Activated CD8-positive, alpha-beta T cell treated with anti-CD3 and anti-CD28 coated beads for 36 hours (primary cell): ENCODE data around the gene SLC22A31. TPM values are rescaled to one million over a fixed set of nuclear protein-coding genes. Genes with fewer than 3 reads are reported as not detected.
"Not testable (repeated sequence)": the region's sequence is repeated elsewhere in the genome, so short reads cannot be mapped to it uniquely, and the experiment has no call there.

ENCODE experiments used
- ATAC-seq: fragments of 200-7000 bp; cut with Tn5 transposase; one replicate; pipeline ENCODE4 v1.10.0; 2021; ENCODE audit warnings: mild to moderate bottlenecking, moderate library complexity
- CTCF ChIA-PET: fragments of 350-600 bp; sonication (Branson Sonifier 250); formaldehyde crosslinking; loops from one replicate; lab custom pipeline; 2021; ENCODE audit warnings: antibody characterized with exemption; lab: Charles Lee
- POLR2A ChIA-PET: fragments of 350-600 bp; sonication (Branson Sonifier 250); formaldehyde crosslinking; loops from one replicate; lab custom pipeline; 2021; ENCODE audit warnings: antibody characterized with exemption; lab: Charles Lee
- DNase-seq: peaks from one replicate; pipeline ENCODE4 v3.0.0-alpha.2; 2020
- H3K27ac Mint-ChIP-seq: one replicate; pipeline ENCODE4 v1.8.0; 2021; ENCODE audit warnings: mild to moderate bottlenecking, mixed read lengths
- H3K27me3 Mint-ChIP-seq: one replicate; pipeline ENCODE4 v1.8.0; 2021; ENCODE audit warnings: mixed read lengths
- H3K36me3 Mint-ChIP-seq: one replicate; pipeline ENCODE4 v1.8.0; 2021; ENCODE audit warnings: low read depth, mixed read lengths
- H3K4me1 Mint-ChIP-seq: one replicate; pipeline ENCODE4 v1.8.0; 2021; ENCODE audit warnings: low read depth, mixed read lengths
- H3K4me3 Mint-ChIP-seq: one replicate; pipeline ENCODE4 v1.8.0; 2021; ENCODE audit warnings: mild to moderate bottlenecking, moderate library complexity, mixed read lengths
- H3K9me3 Mint-ChIP-seq: one replicate; pipeline ENCODE4 v1.8.0; 2021; ENCODE audit warnings: mixed read lengths
- CTCF ChIP-seq: fragments of 200-600 bp; IDR thresholded peaks from one replicate; pipeline ENCODE4 v1.8.0; 2022; ENCODE audit warnings: antibody characterized with exemption, mild to moderate bottlenecking
- intact Hi-C: fragments of 100-400 bp; cut with micrococcal nuclease; formaldehyde crosslinking; loops from one replicate; pipeline ENCODE4 v1.10.0; 2022
- total RNA-seq, 2 experiments: library from RNA; stranded (reverse); gene quantifications; one replicate each; pipeline ENCODE4 v1.2.3, GENCODE V29; 2021

SLC22A31 gene
- under 1 TPM; 0.16 to 0.20 TPM for total RNA-seq

- no peak for TF ChIP-seq CTCF
- Mint-ChIP-seq H3K4me3 (peak within 1 kb of the TSS; percentile 40), H3K4me1 (peaks cover 13% of the 10 kb centered on the region), H3K36me3 (no peaks in the 10 kb centered on the region), H3K27me3 (peaks cover 39% of the 10 kb centered on the region), H3K9me3 (no peaks in the 10 kb centered on the region), H3K27ac (no peak within 1 kb of the TSS)
- DNase-seq, result no peak
- ChIA-PET POLR2A (no interaction called here), CTCF (no interaction called here)
- intact Hi-C loops, result no loop called here
- ATAC-seq, result no peak
Measured at GRCh38 chr16:89200124-89200849, at the start of gene SLC22A31. Gene SLC22A31 (minus strand): TSS chr16:89200537. CDS start chr16:89200501, 36 bp downstream.

- CTCF ChIA-PET, result interaction anchor here (1.1 to 1.3 kb wide), 2 partner anchors 41 to 74 kb away, joined by 3 read pairs; no protein-coding TSS in a partner anchor
- Mint-ChIP-seq H3K27me3 (no peaks in the 10 kb centered on the region), H3K9me3 (peaks cover 8% of the 10 kb centered on the region), H3K36me3 (peaks cover 5% of the 10 kb centered on the region), H3K27ac (no peak overlapping the region), H3K4me1 (peaks cover 3% of the 10 kb centered on the region), H3K4me3 (peak overlapping the region; percentile 75)
- intact Hi-C loops, result no loop called here
- TF ChIP-seq CTCF, result no peak
- ATAC-seq (no peak), DNase-seq (no peak)
- POLR2A ChIA-PET, result interaction anchor here (1.1 kb wide), 1 partner anchor 45 kb away, joined by 3 read pairs; no protein-coding TSS in a partner anchor
Measured at GRCh38 chr16:89248196-89248982, 48.1 kb upstream of the SLC22A31 start.

GRCh38 chr16:89247734-89248075 lies 47.4 kb upstream of the SLC22A31 start:
- peak; percentile 52 for ATAC-seq
- intact Hi-C loops, H3K27me3 Mint-ChIP-seq, DNase-seq, H3K36me3 Mint-ChIP-seq, H3K27ac Mint-ChIP-seq, H3K4me1 Mint-ChIP-seq, H3K9me3 Mint-ChIP-seq: not testable (repeated sequence)
- H3K4me3 Mint-ChIP-seq, result peak overlapping the region; percentile 75
- ChIA-PET CTCF (interaction anchor here (0.6 to 1.3 kb wide), 4 partner anchors 41 to 398 kb away, joined by 3 to 4 read pairs (median 3); no protein-coding TSS in a partner anchor), POLR2A (interaction anchor here (1.1 kb wide), 1 partner anchor 46 kb away, joined by 3 read pairs; no protein-coding TSS in a partner anchor)

GRCh38 chr16:89246903-89247733 lies 46.8 kb upstream of the SLC22A31 start:
- H3K9me3 Mint-ChIP-seq, result peaks cover 8% of the 10 kb centered on the region
- TF ChIP-seq CTCF, result no peak
- peak overlapping the region; percentile 61 for H3K27ac Mint-ChIP-seq
- peaks cover 9% of the 10 kb centered on the region for H3K4me1 Mint-ChIP-seq
- H3K4me3 Mint-ChIP-seq, result peak overlapping the region; percentile 75
- DNase-seq (peak; percentile 95), ATAC-seq (peak; percentile 97)
- CTCF ChIA-PET, result interaction anchor here (0.6 to 1.3 kb wide), 5 partner anchors 42 to 398 kb away, joined by 3 to 4 read pairs (median 3); no protein-coding TSS in a partner anchor
- peaks cover 5% of the 10 kb centered on the region for H3K36me3 Mint-ChIP-seq
- POLR2A ChIA-PET, result interaction anchor here (1.0 to 1.1 kb wide), 3 partner anchors 29 to 68 kb away, joined by 3 to 5 read pairs (median 4); partner anchors contain the start of gene ZNF778
- no peaks in the 10 kb centered on the region for H3K27me3 Mint-ChIP-seq
- intact Hi-C loops, result no loop called here
